K562 (cell line): Measurements from ENCODE around the gene SKAP1.
A peak's percentile ranks its signal among the peaks of the same experiment; 100 is the strongest.

Experiments
- CCAR2 ChIP-seq: fragments of 200-400 bp; formaldehyde crosslinking; IDR thresholded peaks from 2 replicates; pipeline ENCODE4 v1.6.1; 2017; ENCODE audit warnings: mild to moderate bottlenecking, low read depth, low read length
- CTCF ChIP-seq, 3 experiments: IDR thresholded peaks in 2 of 3; conservative IDR thresholded peaks in 1 of 3; 2 replicates each; pipeline ENCODE4 v1.5.1; 2011 to 2012; ENCODE audit warnings: low read length in 3 of 3, mild to moderate bottlenecking in 3 of 3, control low read depth in 2 of 3, improper control_type of control experiment in 1 of 3, inconsistent platforms in 1 of 3, low read depth in 1 of 3, mixed read lengths in 1 of 3, moderate library complexity in 1 of 3; ENCODE audit not compliant: insufficient read depth in 2 of 3
- POLR2A ChIP-seq: fragments of 450-650 bp; conservative IDR thresholded peaks from 2 replicates; pipeline ENCODE4 v1.6.1; 2016
- POLR2AphosphoS5 ChIP-seq: IDR thresholded peaks from 2 replicates; pipeline ENCODE4 v1.6.1; 2011; ENCODE audit warnings: mild to moderate bottlenecking, low read depth, low read length, moderate library complexity; ENCODE audit not compliant: control insufficient read depth, insufficient read depth
- ZNF76 ChIP-seq: fragments of 250-450 bp; sonication (Bioruptor Pico); IDR thresholded peaks from 2 replicates; pipeline ENCODE4 v1.4.0; 2020; ENCODE audit warnings: mild to moderate bottlenecking, moderate library complexity, borderline replicate concordance

DNA sequence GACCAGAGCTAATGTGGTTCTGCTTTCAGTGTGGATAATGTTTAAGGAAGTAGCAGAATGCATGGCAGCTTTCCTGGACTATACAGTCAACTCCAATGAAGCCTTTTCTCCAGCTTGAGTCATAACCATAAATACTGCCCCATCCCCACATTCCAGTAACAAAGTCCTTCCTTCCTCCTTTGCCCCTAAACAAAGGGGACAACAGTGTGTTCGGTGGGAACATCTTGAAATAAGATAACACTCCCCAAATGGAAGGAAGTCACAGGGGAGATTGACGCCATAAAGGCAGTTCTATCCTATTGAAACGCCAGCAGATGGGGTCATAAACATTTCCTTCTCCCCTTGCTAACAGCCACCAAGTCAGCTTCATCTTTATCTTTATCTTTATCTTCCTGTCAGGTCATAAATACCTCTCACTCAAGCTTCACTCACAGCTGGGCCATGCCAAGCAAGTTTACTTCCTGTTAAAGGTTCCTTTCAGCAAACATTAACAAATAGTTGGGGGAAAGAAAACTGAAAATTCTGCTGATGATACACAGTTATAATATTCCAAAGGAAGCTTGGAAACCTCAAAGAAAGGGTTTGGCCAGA is 185.8 kb downstream of the SKAP1 start:
- TF ChIP-seq CTCF (IDR thresholded peaks at IDR 0.05 in 2 of 3, conservative IDR thresholded peaks at IDR 0.05 in 1 of 3; ENCODE audit: insufficient read depth in 2 of 3, low read depth in 1 of 3, low read length in 3 of 3) (peak in 1 of 3 experiments; percentile 20; a peak in 1 of 6 replicates), ZNF76 (no peak), POLR2AphosphoS5 (no peak), POLR2A (no peak), CCAR2 (no peak)
